GM04504 (cell line): ENCODE measurements around the gene DDX17.

ENCODE experiments used
- DNase-seq: peaks from one replicate; pipeline ENCODE4 v3.0.0-alpha.2; 2012; ENCODE audit warnings: low read depth

Gene DDX17

GRCh38 chr22:38465673-38466490 is 40.2 kb downstream of the DDX17 start:
- DNase-seq: no peak

DNA sequence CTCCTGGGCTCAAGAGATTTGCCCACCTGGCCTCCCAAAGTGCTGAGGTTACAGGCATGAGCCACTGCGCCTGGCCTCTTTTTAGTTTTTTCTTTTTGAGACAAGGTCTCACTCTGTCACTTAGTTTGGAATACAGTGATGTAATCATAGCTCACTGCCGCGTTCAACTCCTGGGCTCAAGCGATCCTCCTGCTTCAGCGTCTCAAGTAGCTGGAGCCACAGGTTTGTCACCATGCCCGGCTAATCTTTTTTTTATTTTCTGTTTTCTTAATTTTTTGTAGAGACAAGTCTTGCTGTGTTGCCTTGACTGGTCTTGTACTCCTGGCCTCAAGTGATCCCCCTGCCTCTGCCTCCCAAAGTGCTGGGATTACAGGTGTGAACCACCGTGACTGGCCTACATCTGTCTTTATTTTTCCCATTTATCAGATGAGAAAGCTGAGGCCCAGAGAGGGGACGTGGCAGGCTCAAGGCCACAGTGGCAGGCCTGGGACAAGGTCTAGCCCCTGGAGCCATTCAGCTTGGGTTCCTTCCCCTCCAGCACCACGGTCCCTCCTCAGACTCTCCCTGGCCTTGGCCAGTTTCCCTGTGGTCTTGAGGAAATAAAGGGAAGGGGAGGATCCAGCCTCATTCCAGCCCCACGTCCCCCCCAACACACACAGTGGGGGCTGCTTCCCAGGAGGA is 41.0 kb downstream of the DDX17 start:
- DNase-seq: no peak

DNA sequence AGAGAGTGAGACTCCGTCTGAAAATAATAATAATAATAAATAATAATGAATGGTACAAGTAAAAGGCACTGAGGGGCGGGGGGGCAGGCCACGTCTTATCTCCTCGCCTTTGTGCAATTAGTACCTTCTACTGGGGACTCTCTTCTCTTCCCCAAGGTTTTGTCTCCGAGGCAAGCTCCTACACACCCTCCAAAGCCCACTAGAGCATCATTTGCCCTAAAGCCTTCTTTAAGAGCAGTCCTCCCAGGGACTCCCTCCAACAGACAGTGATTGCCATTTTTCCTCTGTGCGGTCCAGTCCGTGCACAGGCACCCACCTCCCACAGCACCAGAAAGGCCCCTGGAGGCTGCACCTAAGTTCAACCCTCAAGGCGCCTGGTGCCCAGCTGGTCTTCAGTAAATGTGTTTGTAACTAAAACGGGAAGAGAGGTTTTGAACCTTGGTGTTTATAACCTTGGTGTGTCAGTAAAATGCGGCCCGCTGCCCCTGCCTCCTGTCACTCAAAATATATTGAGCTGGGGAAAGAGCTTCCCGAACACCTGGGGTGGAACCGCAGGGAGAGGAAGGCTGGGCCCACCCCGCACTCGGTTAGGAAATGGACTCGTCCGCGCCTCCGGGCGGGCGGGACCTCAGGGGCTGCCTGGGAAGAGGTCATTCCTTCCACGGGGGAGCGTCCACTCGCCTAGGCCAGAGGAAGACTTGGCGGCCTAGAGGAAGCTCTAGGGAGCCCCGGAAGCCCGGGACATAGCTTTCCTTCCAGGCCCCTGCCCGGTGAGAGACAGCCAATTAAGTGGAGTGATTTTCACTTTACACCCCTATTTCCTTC is 42.9 kb downstream of the DDX17 start:
- DNase-seq: no peak

GRCh38 chr22:38461414-38462081 is 44.6 kb downstream of the DDX17 start:
- DNase-seq: peak; percentile 53

DNA sequence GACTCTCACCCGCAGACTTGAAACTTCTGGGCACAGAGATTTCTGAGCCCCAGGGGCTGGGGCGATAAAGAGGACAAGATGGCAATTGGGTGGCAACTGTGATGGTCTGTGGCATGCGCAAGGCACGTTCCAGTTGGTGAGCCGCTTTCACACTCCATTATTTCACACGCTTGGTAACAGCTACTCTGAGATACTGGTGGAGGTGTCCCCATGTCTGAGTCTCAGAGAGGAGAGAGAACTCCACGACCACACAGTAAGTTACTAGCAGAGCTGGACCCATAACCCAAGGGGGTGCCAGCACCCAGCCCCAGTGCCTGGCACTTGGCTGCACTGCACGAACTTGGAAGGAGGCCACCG is 45.1 kb downstream of the DDX17 start:
- DNase-seq: no peak

DNA sequence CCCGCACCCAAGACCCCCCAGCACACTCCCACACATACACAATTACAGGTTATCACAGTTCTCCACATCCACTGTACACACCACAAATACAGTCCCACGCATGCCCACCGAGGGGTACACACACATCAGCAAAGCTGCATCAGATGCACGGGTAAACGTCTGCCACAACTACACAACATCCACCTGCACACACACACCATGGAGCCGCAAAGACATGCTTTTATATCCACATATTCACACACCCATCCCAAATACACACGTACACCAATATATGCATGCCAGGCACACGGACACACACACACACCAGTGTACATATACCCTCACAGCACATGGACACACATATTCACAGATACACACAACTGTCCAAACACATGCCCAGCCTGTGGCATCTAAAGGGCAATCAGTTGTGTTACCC is 45.7 kb downstream of the DDX17 start:
- no peak for DNase-seq

DNA sequence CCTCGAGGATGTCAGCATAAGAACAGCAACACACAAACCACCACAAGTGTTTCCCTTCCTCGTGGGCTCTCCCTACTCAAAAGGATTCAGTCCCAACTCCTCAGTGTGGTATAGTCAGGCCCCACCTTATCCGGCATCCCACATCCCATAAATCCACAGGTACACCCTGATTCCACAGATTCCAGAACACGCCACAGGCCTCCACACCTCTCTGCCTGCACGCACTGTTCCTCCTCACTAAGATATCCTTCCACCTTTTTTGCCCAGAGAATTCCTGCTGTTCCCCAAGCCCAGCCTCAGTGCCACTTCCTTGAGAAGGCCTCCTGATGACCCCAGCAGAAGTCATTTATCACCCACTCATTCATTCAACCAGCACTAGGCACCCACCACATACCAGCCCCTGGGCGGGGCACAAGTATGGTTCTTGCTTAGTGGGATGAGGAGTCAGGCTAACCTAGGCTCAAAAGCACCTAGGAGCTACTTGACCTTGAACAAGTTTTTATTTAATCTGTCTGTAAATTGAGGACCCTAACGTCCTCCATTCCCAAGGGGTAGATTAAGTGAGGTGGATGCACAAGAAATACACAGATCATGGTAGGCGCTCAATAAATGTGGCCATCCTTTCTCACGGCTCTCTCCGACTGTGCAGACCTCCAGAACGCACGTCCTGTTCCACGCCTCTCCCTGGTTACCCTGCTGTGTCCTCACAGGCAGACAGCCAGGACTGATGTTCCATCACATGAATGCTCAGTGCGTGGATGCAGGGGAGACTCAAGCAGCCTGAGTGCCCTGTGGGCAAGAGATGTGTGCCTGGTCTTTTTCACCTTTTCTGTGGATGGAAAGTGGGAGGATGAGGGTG is 49.0 kb downstream of the DDX17 start:
- DNase-seq: no peak

GRCh38 chr22:38456272-38456835 is 49.8 kb downstream of the DDX17 start:
- no peak for DNase-seq

DNA sequence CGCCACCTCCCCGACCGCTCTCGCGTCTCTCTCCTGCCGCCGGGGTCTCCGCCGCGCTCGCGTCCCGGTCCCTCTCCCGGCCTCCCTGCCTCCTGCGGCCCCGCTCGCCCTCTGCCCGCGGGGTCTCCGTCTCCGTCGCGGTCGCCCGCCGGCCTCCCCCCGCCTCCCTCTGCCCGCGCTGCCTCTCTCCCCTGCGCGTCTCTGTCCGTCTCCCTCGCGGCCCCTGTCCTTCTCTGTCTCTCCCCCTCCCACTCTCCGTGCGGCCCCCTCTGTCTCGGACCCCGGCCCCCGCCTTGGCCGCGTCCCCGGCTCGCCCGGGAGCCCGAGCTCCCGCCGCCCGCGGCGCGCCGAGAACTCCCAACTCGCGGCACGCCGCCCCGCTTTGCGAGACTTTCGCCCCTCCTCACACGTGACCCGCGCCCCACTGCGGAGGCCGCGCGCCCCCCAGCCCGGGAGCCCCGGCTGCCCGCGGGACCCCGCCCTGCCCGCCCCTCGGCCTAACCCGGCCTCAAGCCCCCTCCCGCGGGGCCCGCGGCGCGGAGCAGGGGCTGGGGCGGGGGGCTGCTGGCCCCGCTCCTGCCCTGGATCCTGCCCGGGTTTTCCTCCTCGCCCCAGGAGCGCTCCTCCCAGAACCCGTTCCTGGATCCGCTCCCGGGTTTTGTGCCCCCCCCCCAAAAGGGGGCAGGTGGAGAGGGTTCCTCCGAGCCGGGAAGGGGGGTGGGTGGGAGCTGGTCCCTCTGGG is 50.4 kb downstream of the DDX17 start:
- DNase-seq: no peak

DNA sequence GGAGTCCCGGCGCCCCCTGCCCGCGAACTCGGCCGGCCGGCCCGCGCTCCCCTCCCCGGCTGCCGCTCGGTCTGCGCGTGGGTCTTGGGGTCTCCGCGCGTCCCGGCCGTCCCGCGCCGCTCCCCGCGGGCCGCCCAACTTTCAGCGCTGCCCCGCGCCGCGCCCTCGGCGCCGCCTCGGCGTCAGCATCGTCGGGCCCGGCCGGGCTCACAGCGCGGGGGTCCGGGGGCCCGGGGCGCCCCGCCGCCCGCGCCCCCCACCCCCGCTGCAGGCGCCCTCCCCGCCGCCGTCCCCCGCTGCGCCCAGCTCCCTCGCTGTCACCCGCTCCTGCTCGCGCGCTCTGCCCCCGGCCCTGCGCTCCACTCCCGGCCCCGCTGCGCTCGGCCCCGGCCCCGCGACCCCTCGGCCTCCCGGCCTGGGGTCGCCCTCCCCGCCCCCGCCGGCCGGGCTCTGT is 51.0 kb downstream of the DDX17 start, which contains the start of gene KCNJ4:
KCNJ4 (minus strand) TSS at position 124 of the 454 bp plus-strand sequence. CDS start 27,067 bp downstream, outside the sequence.
- no peak for DNase-seq

DNA sequence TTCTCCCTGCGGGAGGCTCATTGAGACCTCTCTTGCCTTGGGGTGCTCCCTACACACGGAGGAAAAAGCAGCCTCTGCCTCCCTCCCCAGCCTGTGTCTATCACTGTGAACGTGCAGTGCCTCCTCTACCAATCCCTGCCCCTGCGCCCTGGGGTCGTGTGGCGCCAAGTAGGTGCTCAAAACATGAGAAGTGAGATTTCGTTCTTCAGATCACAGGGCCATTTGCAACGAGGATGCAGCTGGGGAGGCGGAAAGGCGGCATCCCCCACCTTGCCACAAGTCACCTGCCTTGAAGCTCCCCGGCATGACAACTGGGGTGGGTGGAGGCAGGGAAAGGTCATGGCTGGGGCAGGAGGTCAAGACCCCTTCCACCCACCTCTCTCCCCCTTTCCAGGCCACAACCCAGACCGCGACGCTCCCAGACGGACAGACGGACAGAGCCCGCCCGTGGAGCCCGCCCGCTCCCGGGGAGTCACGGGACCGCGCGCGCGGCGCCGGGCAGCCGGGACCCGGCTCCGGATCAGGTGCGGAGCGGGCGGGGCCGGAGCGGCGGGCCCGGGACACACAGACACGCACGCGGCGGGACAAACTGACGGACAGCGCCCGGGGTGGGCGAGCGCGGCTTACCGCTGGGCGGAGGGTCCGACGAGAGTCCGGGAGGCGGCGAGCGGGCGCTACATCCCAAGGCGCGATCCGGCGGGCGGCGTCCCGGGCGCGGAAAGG is 51.6 kb downstream of the DDX17 start:
- no peak for DNase-seq

DNA sequence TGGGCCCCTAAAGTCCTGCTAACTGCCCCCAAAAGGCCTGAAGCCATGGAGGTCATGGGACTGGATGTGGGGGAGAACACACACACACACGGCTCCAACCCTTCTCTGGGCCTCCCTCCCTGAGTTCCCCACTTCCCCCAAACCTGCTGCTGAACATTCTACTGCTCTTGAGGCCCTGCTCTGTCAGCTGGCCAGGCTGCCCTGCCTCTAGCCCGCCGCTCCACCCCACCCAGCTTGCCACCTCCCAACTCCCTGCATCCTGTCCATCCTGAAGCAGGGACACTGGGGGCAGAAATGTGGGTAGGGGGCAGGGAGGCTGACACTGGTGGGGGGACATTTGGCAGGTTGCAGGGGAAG is 52.1 kb downstream of the DDX17 start:
- DNase-seq: no peak

DNA sequence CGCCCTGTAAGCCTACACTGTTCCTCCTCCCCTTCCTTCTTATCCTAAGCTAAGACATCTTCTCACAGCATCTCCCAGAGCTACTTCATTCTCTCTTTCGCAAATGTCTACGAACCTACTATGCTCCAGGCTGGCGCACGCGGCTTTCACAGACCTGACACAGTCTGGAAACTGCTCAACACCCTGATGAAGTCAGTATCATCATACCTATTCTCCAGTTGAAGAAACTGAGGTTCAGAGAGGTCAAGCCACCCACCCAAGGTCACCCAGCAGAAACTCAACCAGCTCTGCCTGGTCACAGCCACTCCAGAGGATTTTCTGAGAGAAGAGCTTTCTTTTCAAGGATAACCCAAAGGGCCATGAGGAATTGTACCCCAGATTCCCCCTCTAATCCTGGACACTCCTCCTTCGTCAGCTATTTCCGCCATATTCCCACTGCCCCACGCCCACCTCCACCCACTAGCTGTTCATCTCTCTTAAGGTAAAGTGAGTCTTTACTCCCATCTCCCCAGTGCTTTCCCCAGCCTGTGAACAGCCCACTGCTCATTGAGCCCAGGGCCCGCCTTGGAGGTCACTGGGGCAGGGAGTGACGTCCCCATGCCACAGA is 52.9 kb downstream of the DDX17 start:
- no peak for DNase-seq

GRCh38 chr22:38452373-38453065 is 53.6 kb downstream of the DDX17 start:
- DNase-seq: no peak

DNA sequence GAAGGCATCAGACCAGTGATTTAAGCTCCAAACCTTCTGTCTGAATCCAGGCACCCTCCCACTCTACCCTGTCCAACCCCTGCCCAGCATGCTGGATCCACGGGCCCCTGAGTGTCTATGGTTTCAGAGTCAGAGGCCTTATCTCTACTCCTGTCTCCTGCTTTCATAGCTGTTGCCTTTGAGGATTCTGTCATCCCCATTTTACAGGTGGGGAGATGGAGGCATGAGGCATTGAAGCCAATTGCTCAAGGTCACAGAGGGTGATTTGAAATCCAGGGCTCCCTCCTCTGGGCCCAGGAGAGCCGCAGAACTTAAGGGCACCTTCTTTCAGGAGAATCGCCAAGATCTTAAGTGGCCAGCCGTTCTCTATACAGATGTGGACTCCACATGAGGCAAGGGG is 54.2 kb downstream of the DDX17 start:
- no peak for DNase-seq

- DNase-seq: no peak
Observed at GRCh38 chr22:38451404-38451803, 54.7 kb downstream of the DDX17 start.

- DNase-seq: no peak
Observed at GRCh38 chr22:38450234-38450797, 55.8 kb downstream of the DDX17 start.

DNA sequence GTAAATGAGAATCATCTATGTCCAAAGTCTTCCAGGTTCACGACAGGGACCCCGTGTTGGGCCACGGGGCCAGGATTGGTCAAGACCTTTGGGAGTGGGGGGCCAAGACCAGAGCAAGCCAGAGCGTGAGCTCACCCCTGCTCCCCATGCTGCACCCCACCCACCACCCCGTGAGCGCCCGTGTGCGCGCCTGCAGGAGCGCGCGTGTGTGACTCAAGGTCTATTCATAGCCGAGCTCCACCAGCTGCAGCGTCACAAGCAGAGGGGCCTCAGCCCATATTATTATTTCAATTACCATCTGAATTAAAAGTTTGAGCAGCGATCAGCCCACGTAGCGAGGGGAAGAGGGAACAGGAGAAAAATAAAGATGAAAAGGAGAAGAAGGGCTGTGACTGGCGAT is 56.3 kb downstream of the DDX17 start:
- no peak for DNase-seq
